Lower leg skin (tissue), 4 donors: ENCODE data around the gene CFAP221. TPM values are rescaled to one million over a fixed set of nuclear protein-coding genes. Genes with fewer than 3 reads are reported as not detected.

ENCODE experiments used
- DNase-seq, 2 donors: peaks; one replicate each; pipeline ENCODE4 v3.0.0-alpha.2; 2019; ENCODE audit warnings: low spot score in 2 of 2
- H3K4me3 ChIP-seq: fragments of 200-600 bp; sonication (generic); 2 replicates; pipeline ENCODE4 v1.5.1; 2017; ENCODE audit warnings: mild to moderate bottlenecking, low read depth; ENCODE audit not compliant: poor library complexity, severe bottlenecking
- POLR2A ChIP-seq, 2 donors: fragments of 450-650 bp; IDR thresholded peaks; one replicate each; pipeline ENCODE4 v1.6.1; 2016 to 2017; ENCODE audit warnings: antibody characterized with exemption in 2 of 2, mild to moderate bottlenecking in 1 of 2, moderate library complexity in 1 of 2
- WGBS, 2 donors: methylation state at CpG; one replicate each; pipeline ENCODE4 v1.1.5; 2018; 5-methylcytosine and 5-hydroxymethylcytosine counted together
- intact Hi-C: fragments of 100-400 bp; cut with DNase I; formaldehyde crosslinking; loops from one replicate; pipeline ENCODE4 v1.15.0; 2023; ENCODE audit warnings: low total_unique reads
- total RNA-seq, 4 donors: library from RNA; depleted of rRNA; stranded (reverse); fragments of >200 nt; gene quantifications; one replicate each; pipeline ENCODE4 v1.1.0, GENCODE V29; 2016
- TF ChIP-seq, protein P1 (sequence below), 3 donors: fragments of 450-650 bp; IDR thresholded peaks; one replicate each; pipeline ENCODE4 v1.5.1; 2016; ENCODE audit warnings: antibody characterized with exemption in 3 of 3, mild to moderate bottlenecking in 3 of 3, moderate library complexity in 2 of 3

CFAP221 gene
- total RNA-seq, 4 donors from 2014 or later, result not detected

GRCh38 chr2:119693567-119693966, 149.3 kb downstream of the CFAP221 start:
- DNase-seq, result no peak
- no peak overlapping the region for H3K4me3 ChIP-seq
- WGBS, 2 donors, result 65 to 82% methylated on average over 3 of the region's 3 CpGs
- intact Hi-C loops, result no loop called here
- TF ChIP-seq POLR2A (IDR thresholded peaks at IDR 0.05), result no peak
- TF ChIP-seq, protein P1, sequence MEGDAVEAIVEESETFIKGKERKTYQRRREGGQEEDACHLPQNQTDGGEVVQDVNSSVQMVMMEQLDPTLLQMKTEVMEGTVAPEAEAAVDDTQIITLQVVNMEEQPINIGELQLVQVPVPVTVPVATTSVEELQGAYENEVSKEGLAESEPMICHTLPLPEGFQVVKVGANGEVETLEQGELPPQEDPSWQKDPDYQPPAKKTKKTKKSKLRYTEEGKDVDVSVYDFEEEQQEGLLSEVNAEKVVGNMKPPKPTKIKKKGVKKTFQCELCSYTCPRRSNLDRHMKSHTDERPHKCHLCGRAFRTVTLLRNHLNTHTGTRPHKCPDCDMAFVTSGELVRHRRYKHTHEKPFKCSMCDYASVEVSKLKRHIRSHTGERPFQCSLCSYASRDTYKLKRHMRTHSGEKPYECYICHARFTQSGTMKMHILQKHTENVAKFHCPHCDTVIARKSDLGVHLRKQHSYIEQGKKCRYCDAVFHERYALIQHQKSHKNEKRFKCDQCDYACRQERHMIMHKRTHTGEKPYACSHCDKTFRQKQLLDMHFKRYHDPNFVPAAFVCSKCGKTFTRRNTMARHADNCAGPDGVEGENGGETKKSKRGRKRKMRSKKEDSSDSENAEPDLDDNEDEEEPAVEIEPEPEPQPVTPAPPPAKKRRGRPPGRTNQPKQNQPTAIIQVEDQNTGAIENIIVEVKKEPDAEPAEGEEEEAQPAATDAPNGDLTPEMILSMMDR (IDR thresholded peaks at IDR 0.05), result no peak

- DNase-seq, result no peak
- no peak overlapping the region for H3K4me3 ChIP-seq
- 90 to 92% methylated on average over 5 of the region's 5 CpGs for WGBS, 2 donors
- TF ChIP-seq POLR2A (IDR thresholded peaks at IDR 0.05), result no peak
- TF ChIP-seq, protein P1 (IDR thresholded peaks at IDR 0.05), result no peak
- intact Hi-C loops, result no loop called here
These were observed 149.7 kb downstream of the CFAP221 start for GRCh38 chr2:119693967-119694366.

- 68 to 69% methylated on average over 9 to 10 of the region's 10 CpGs for WGBS, 2 donors
- intact Hi-C loops, result no loop called here
- no peak for TF ChIP-seq POLR2A (IDR thresholded peaks at IDR 0.05)
- TF ChIP-seq, protein P1 (IDR thresholded peaks at IDR 0.05), result no peak
- no peak overlapping the region for H3K4me3 ChIP-seq
- DNase-seq, result no peak
These were observed 150.2 kb downstream of the CFAP221 start for GRCh38 chr2:119694470-119694844.

DNA sequence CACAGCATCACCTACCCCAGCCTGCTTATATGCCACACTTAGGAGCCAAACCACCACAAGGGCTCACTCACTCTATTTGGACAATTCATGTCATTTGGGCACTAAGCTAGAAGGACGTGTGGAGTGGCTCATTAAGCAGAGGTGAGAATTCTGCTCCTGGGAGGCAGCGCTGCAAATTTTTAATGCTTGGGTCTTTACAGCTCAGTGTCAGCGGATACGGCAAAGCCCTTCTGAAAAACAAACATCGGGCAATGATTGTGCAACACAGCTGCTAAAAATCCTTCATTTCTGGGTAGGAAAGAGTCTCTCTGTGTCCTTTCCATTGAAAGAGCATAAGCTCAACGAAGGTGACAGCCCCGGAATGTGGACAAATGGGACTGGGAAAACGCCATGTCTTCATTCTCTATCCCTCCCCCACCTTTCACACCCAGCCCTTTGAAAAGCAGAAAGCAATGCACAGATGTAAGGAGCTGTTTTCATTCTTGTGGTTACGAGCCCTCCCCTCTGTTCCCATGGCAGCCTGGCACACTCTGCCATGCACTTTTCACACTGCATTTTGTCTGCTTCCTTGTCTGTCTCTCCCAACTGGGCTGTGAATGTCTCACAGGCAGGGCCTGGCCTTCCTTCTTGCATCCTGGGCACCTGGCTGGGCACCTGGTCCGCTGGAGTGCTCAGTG, 150.7 kb downstream of the CFAP221 start:
- no peak overlapping the region for H3K4me3 ChIP-seq
- TF ChIP-seq POLR2A (IDR thresholded peaks at IDR 0.05), result no peak
- TF ChIP-seq, protein P1 (IDR thresholded peaks at IDR 0.05), result no peak
- intact Hi-C loops, result loop anchor here (5.0 kb wide), 1 partner anchor 482 kb away; no protein-coding TSS in a partner anchor
- WGBS, 2 donors, result 38 to 43% methylated on average over 10 of the region's 10 CpGs
- no peak for DNase-seq

DNA sequence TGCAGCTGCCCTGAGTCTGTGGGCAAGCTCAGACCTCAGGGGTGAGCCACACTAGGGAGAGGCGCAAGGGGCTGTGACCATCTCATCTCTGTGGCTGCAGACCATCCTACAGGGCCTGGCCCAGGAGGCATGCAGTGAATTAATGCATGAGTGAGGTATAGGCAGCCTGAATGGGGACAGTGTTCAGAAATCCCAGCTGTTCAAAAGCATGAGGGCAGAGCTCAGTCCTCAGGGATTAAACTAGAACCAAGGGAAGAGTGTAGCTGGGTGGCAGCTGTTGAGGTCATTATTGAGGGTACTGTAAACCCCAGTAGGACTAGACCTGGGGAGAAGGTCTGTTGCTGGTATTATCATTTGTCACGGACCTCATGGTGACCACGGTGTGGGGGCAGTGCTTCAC, 151.8 kb downstream of the CFAP221 start:
- intact Hi-C loops, result loop anchor here (5.0 kb wide), 1 partner anchor 481 kb away; no protein-coding TSS in a partner anchor
- H3K4me3 ChIP-seq, result no peak overlapping the region
- no peak for DNase-seq
- WGBS, 2 donors, result 89 to 92% methylated on average over 3 of the region's 3 CpGs
- TF ChIP-seq POLR2A (IDR thresholded peaks at IDR 0.05), result no peak
- TF ChIP-seq, protein P1 (IDR thresholded peaks at IDR 0.05), result no peak
